ENCODE measurements around the gene RPTOR.

Gene RPTOR

GRCh38 chr17:80671039-80671824 is 126.6 kb downstream of the RPTOR start:
- FAIRE-seq = no peak

- no peak for FAIRE-seq
Observed at GRCh38 chr17:80671825-80672110, 127.1 kb downstream of the RPTOR start.

DNA sequence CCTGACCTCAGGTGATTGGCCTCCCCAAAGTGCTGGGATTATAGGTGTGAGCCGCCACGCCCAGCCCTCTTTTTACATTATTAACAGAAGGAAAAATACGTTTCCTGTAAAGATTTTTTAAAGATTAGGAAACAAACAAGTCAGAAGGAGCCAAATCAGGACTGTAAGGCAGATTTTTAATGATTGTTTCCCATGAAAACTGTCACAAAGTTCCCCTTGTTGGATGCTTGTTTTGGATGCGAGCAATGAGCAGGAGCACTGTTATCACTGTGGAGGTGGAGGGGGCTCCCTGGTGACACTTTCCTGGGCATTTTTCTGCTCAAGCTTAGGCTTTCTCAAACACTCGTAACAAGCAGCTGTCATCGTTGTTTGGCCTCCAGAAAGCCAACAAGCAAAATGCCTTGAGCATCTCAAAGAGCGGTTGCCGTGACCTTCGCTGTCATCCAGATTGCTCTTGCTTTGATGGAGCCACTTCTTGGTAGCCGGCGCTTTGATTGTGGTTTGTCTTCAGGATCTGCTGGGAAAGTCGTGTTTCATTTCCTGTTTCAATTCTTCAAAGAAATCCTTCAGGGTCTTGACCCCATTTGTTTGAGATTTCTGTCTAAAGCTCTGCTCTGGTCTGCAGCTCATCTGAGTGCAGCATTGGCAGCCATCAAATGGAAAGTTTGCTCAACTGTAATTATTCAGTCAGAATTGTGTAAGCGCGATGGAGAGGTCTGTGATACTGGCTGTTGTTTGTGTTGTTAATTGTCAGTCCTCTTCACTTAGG is 128.7 kb downstream of the RPTOR start:
- FAIRE-seq = no peak

- FAIRE-seq = no peak
Observed at GRCh38 chr17:80675438-80676095, 130.9 kb downstream of the RPTOR start.

DNA sequence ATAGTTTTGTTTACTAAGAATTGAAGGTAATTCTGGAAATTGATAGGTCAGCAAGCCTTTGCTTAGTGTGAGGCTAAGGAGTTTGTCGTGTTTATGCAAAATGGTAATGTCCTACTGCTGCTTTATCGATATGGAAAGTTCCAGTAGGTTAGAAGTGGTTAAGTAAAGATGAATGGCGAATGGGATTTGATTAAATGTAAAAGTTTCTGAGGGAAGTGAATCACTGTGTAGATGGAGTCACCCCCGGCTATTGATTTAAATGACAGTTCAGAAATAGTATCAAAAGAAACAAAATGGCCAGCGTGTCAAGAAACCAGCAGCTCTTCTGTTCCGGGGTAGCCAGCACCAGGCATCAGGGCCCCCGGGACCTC is 131.4 kb downstream of the RPTOR start:
- no peak for FAIRE-seq

- no peak for FAIRE-seq
Observed at GRCh38 chr17:80676564-80676963, 131.9 kb downstream of the RPTOR start.

DNA sequence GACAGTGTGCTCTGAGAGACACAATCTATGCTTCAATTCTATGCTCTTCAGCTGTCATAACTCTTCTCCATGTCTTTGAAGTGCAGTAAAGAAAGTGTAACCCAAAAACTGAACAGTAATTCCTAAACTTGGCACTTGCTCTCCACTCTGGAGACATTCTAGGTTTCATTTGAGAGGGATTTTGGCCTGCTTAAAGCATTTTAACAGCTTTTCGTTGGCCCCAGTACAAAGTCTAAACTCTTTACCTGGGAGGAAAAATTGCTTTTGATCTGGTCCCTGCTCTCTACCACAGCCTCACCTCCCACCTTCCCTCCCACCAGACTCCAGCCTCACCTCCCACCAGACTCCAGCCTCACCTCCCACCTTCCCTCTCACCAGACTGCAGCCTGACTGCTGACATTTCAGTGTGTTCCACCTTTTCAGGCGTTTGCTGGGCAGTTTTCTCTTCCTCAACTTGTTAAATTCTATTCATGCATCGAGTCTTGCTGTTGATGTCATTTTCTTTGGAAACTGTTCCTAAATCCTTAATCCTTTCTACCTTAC is 132.6 kb downstream of the RPTOR start:
- FAIRE-seq = no peak

GRCh38 chr17:80679816-80680215 is 135.2 kb downstream of the RPTOR start:
- no peak for FAIRE-seq

DNA sequence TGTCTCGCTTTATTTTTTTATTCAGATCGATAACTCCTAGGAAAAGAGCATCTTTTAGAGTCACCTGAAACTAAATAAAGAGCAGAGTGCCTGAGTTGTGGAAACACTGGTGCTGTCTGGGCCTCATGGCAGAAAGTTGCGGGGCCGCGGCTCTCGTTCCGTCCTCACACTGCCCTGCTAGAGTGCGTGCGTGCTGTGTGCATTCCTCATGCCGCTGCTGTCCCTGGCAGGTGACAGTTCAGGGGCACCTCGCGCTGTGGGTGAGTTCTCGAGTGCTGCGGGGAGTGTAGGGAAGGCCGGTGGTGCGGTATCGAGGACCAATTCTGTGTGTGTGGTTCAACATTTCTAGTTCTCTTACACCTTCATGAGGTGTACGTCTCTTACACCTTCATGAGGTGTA is 136.6 kb downstream of the RPTOR start:
- FAIRE-seq = no peak

GRCh38 chr17:80682372-80682771 is 137.7 kb downstream of the RPTOR start:
- no peak for FAIRE-seq

DNA sequence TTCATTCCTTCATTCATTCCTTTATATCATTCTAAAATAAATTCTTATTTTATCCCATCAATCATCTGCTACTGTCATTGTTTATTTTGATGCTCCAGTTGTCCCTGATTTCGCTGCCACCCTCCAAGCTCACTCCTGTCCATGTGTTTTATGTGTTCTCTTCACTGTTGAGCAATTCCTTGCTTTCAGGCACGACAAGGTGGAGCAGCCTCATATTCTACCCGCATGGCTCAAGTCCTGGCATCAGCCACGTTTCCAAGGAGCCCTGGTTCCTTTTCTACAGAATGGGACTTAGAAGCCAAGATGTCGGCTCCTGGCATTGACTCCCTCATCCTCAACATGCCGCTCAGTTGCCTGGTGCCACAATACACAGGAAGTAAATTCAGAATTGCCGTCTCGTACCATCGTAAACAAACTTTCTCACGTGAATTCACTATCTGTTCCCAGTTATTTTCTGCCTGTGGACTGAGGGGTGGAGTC is 139.0 kb downstream of the RPTOR start:
- FAIRE-seq = no peak

DNA sequence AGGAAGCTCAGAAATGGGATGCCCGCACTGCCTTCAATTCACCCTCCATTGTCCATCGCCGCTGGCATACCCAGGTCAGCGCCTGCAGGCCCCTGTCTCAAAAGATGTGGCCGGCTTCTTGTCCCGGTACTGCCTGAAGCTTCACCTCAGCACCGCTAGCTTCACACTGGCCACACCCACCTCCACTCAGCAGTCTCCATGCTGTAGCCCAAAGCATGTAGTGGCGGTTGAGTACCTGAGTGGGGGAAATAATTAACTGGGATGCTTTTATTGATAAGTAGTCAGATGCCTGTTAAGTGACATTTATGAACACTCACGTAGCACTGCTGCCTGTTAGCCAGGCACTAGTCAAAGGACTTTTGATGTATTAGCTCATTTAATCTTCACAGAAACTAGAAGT is 143.2 kb downstream of the RPTOR start:
- no peak for FAIRE-seq

GRCh38 chr17:80689129-80689619 is 144.5 kb downstream of the RPTOR start:
- no peak for FAIRE-seq

- no peak for FAIRE-seq
Observed at GRCh38 chr17:80691784-80692183, 147.1 kb downstream of the RPTOR start.

GRCh38 chr17:80692931-80693467 is 148.4 kb downstream of the RPTOR start:
- no peak for FAIRE-seq

- no peak for FAIRE-seq
Observed at GRCh38 chr17:80693511-80693910, 148.9 kb downstream of the RPTOR start.

- no peak for FAIRE-seq
Observed at GRCh38 chr17:80694085-80694991, 149.7 kb downstream of the RPTOR start.

DNA sequence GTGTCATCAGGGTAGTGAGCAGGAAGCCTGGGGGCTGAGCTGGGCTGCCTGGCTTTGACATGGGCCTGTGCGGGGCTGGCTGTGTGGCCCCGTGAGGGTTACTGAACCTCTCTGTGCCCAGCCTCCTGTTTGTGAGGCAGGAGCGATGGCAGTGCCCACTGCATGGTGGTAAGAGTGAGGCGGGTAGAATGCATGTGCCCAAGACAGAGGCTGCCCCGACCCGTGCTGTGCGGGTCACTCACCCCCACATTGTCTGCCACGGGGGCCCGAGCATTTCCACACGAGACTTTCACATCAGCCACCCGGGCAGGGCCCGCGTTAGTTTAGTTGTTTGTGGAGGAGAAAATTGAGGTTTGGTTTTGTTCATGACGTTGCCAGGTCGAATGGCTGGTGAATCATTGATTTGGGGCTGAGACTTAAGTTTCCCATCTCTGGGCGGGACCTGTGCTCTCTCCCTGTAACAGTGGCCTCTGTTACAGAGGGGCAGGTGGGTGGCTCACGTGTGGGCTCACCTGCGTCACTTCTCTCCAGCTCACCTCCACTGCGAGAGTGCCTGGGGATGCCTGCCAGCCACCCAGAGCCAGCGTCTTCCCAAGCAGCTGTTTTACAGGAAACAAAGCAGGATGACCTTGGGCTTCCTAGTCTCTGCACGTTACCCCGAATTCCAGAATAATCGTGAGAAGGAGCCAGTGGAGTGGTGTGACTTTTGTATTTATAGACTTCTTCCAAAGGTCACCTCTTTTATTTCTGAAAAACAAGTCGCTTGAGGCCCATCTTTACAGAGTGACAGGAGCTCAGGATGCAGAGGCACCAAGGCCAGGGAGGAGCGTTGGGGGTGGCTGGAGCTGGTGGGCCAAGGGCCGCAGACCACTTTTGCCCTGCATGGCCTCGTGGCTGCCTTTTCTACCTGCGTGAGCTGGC is 150.6 kb downstream of the RPTOR start:
- FAIRE-seq = no peak

DNA sequence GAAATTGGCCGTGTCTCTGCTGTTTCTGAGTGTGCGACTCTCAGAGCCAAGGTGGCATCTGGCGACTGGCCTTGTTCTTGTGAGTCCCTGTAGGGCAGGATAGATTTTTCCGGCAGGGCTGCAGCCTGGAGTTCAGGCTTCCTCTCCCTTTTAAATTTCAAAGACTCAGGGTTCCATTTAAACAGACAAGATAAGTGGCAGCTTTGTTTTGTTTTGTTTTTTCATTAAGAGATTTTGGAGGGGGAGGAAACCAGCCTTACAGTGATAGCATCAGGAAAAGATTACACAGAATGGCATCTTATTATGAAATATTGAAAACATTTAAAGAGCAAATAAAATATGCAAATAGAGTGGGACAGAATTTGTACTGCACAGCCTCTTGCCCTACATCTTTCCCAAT is 151.3 kb downstream of the RPTOR start:
- FAIRE-seq = no peak

- no peak for FAIRE-seq
Observed at GRCh38 chr17:80696456-80696855, 151.8 kb downstream of the RPTOR start.

GRCh38 chr17:80696964-80697363 is 152.3 kb downstream of the RPTOR start:
- no peak for FAIRE-seq

Data from endometrium (tissue), 2 donors.